Measurements from ENCODE around the gene DHX40.
"Not testable (repeated sequence)": the region's sequence is repeated elsewhere in the genome, so short reads cannot be mapped to it uniquely, and the experiment has no call there.

The DHX40 gene

GRCh38 chr17:59565171-59565958 lies at the start of gene DHX40:
Gene DHX40 (plus strand): TSS chr17:59565610. CDS start chr17:59565672, 62 bp downstream.
- peak; percentile 93 to 95 for DNase-seq (ENCODE audit: low read depth in 1 of 2, low spot score in 1 of 2)

- no peak for DNase-seq (ENCODE audit: low read depth in 1 of 2, low spot score in 1 of 2)
These were observed 49.0 kb upstream of the DHX40 start for GRCh38 chr17:59516451-59516850.

GRCh38 chr17:59519132-59519531 lies 46.3 kb upstream of the DHX40 start:
- no peak for DNase-seq (ENCODE audit: low read depth in 1 of 2, low spot score in 1 of 2)

GRCh38 chr17:59520251-59520650 lies 45.2 kb upstream of the DHX40 start:
- DNase-seq (ENCODE audit: low read depth in 1 of 2, low spot score in 1 of 2) = no peak

- peak; percentile 36 to 50 for DNase-seq (ENCODE audit: low read depth in 1 of 2, low spot score in 1 of 2)
These were observed 43.8 kb upstream of the DHX40 start for GRCh38 chr17:59521465-59522126.

- DNase-seq (ENCODE audit: low read depth in 1 of 2, low spot score in 1 of 2) = not testable (repeated sequence)
These were observed 40.5 kb upstream of the DHX40 start for GRCh38 chr17:59524930-59525329.

- DNase-seq (ENCODE audit: low read depth in 1 of 2, low spot score in 1 of 2) = no peak
These were observed 39.7 kb upstream of the DHX40 start for GRCh38 chr17:59525668-59526067.

GRCh38 chr17:59526451-59526850 lies 39.0 kb upstream of the DHX40 start:
- DNase-seq (ENCODE audit: low read depth in 1 of 2, low spot score in 1 of 2) = no peak

- no peak for DNase-seq (ENCODE audit: low read depth in 1 of 2, low spot score in 1 of 2)
These were observed 38.0 kb upstream of the DHX40 start for GRCh38 chr17:59527325-59527917.

- DNase-seq (ENCODE audit: low read depth in 1 of 2, low spot score in 1 of 2) = no peak
These were observed 37.5 kb upstream of the DHX40 start for GRCh38 chr17:59527931-59528330.

GRCh38 chr17:59530531-59530930 lies 34.9 kb upstream of the DHX40 start:
- no peak for DNase-seq (ENCODE audit: low read depth in 1 of 2, low spot score in 1 of 2)

GRCh38 chr17:59533694-59534093 lies 31.7 kb upstream of the DHX40 start:
- DNase-seq (ENCODE audit: low read depth in 1 of 2, low spot score in 1 of 2) = no peak

GRCh38 chr17:59534583-59534982 lies 30.8 kb upstream of the DHX40 start:
- DNase-seq (ENCODE audit: low read depth in 1 of 2, low spot score in 1 of 2) = no peak

GRCh38 chr17:59538195-59538909 lies 27.1 kb upstream of the DHX40 start:
- no peak for DNase-seq (ENCODE audit: low read depth in 1 of 2, low spot score in 1 of 2)

- no peak for DNase-seq (ENCODE audit: low read depth in 1 of 2, low spot score in 1 of 2)
These were observed 22.3 kb upstream of the DHX40 start for GRCh38 chr17:59542960-59543635.

GRCh38 chr17:59545942-59546341 lies 19.5 kb upstream of the DHX40 start:
- DNase-seq (ENCODE audit: low read depth in 1 of 2, low spot score in 1 of 2) = no peak

GRCh38 chr17:59547131-59547915 lies 18.1 kb upstream of the DHX40 start:
- DNase-seq (ENCODE audit: low read depth in 1 of 2, low spot score in 1 of 2) = no peak

GRCh38 chr17:59548985-59549384 lies 16.4 kb upstream of the DHX40 start:
- DNase-seq (ENCODE audit: low read depth in 1 of 2, low spot score in 1 of 2) = not testable (repeated sequence)

- no peak for DNase-seq (ENCODE audit: low read depth in 1 of 2, low spot score in 1 of 2)
These were observed 14.7 kb upstream of the DHX40 start for GRCh38 chr17:59550703-59551102.

GRCh38 chr17:59558039-59558438 lies 7.4 kb upstream of the DHX40 start:
- DNase-seq (ENCODE audit: low read depth in 1 of 2, low spot score in 1 of 2) = no peak

All from activated CD4-positive, alpha-beta T cell treated with anti-CD3 and anti-CD28 coated beads, Interleukin-2, amount 50 U/mL, for 24 hours (primary cell).